Left kidney (tissue), 2 donors: ENCODE data around the gene CC2D1A. TPM values are rescaled to one million over a fixed set of nuclear protein-coding genes. Genes with fewer than 3 reads are reported as not detected.
A peak's percentile ranks its signal among the peaks of the same experiment; 100 is the strongest.

Experiments
- DNase-seq: peaks from one replicate; pipeline ENCODE4 v3.0.0-alpha.2; 2013
- polyA plus RNA-seq: library from polyadenylated mRNA; unstranded; fragments of 120-200 nt; gene quantifications from one replicate; pipeline ENCODE4 v1.2.1, GENCODE V29; 2013; ENCODE audit not compliant: insufficient read length

CC2D1A gene
- polyA plus RNA-seq, 1 donor: 28.5 TPM

GRCh38 chr19:13876834-13877233 lies 29.2 kb upstream of the CC2D1A start, which contains the start of gene NANOS3:
Gene NANOS3 (plus strand): TSS chr19:13877134. CDS start chr19:13877249, 115 bp downstream.
- DNase-seq: no peak

GRCh38 chr19:13877303-13877702 lies 28.7 kb upstream of the CC2D1A start:
- DNase-seq: no peak

- DNase-seq: peak; percentile 92
Observed at GRCh38 chr19:13880059-13881043, 25.6 kb upstream of the CC2D1A start.

- DNase-seq: no peak
Observed at GRCh38 chr19:13881251-13881691, 24.7 kb upstream of the CC2D1A start.

- DNase-seq: no peak
Observed at GRCh38 chr19:13881692-13882418, 24.1 kb upstream of the CC2D1A start.

GRCh38 chr19:13882419-13882795 lies 23.6 kb upstream of the CC2D1A start:
- no peak for DNase-seq

GRCh38 chr19:13882836-13883235 lies 23.2 kb upstream of the CC2D1A start:
- DNase-seq: no peak

- DNase-seq: no peak
Observed at GRCh38 chr19:13883516-13884064, 22.4 kb upstream of the CC2D1A start.

GRCh38 chr19:13884726-13885591 lies 21.0 kb upstream of the CC2D1A start:
- DNase-seq: no peak

- DNase-seq: no peak
Observed at GRCh38 chr19:13885826-13886365, 20.1 kb upstream of the CC2D1A start.

- DNase-seq: no peak
Observed at GRCh38 chr19:13887018-13887436, 19.0 kb upstream of the CC2D1A start.

GRCh38 chr19:13887517-13887916 lies 18.5 kb upstream of the CC2D1A start:
- no peak for DNase-seq

GRCh38 chr19:13888281-13888680 lies 17.7 kb upstream of the CC2D1A start:
- DNase-seq: no peak

- DNase-seq: no peak
Observed at GRCh38 chr19:13890136-13890535, 15.9 kb upstream of the CC2D1A start.

GRCh38 chr19:13892870-13893269 lies 13.1 kb upstream of the CC2D1A start:
- DNase-seq: no peak

- no peak for DNase-seq
Observed at GRCh38 chr19:13894552-13894951, 11.4 kb upstream of the CC2D1A start.

- no peak for DNase-seq
Observed at GRCh38 chr19:13896227-13896626, 9.8 kb upstream of the CC2D1A start.

- DNase-seq: no peak
Observed at GRCh38 chr19:13899393-13899792, 6.6 kb upstream of the CC2D1A start.

- DNase-seq: no peak
Observed at GRCh38 chr19:13899912-13900584, 6.0 kb upstream of the CC2D1A start.

- no peak for DNase-seq
Observed at GRCh38 chr19:13902993-13903555, 2.9 kb upstream of the CC2D1A start.
